Forelimb muscle (tissue), 1 donor: ENCODE data around the gene ARHGAP26. TPM values are rescaled to one million over a fixed set of nuclear protein-coding genes. Genes with fewer than 3 reads are reported as not detected.
A peak's percentile ranks its signal among the peaks of the same experiment; 100 is the strongest.

Experiments
- DNase-seq: peaks from one replicate; pipeline ENCODE4 v3.0.0-alpha.2; 2013; ENCODE audit warnings: low read depth
- polyA plus RNA-seq: library from polyadenylated mRNA; unstranded; fragments of 120-200 nt; gene quantifications from one replicate; pipeline ENCODE4 v1.2.1, GENCODE V29; 2013; ENCODE audit not compliant: insufficient read length

Gene ARHGAP26
- polyA plus RNA-seq, 1 donor = 11.9 TPM

DNA sequence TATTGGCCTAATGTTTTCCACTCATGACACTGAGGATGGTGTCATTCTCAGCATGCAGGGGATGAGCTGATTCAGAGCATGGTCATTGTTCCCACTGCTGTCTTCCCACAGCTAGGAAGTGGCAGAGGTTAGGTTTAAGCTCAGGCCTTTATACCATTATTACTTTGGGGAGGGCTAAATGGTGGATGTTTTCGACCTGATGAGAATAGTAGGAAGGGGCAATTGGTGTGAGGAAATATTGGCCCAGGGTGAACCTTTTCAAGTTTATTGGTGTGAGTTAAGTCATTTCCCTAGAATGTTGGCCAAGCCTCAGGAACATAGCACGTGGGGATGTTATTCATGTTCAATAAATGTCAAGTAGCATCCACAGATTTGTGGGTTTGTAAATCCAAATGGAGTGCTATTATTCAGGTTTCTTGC is 59.6 kb downstream of the ARHGAP26 start:
- DNase-seq = no peak

GRCh38 chr5:142830241-142831008 is 60.2 kb downstream of the ARHGAP26 start:
- no peak for DNase-seq

GRCh38 chr5:142831009-142831383 is 60.8 kb downstream of the ARHGAP26 start:
- no peak for DNase-seq

GRCh38 chr5:142832263-142832662 is 62.1 kb downstream of the ARHGAP26 start:
- no peak for DNase-seq

DNA sequence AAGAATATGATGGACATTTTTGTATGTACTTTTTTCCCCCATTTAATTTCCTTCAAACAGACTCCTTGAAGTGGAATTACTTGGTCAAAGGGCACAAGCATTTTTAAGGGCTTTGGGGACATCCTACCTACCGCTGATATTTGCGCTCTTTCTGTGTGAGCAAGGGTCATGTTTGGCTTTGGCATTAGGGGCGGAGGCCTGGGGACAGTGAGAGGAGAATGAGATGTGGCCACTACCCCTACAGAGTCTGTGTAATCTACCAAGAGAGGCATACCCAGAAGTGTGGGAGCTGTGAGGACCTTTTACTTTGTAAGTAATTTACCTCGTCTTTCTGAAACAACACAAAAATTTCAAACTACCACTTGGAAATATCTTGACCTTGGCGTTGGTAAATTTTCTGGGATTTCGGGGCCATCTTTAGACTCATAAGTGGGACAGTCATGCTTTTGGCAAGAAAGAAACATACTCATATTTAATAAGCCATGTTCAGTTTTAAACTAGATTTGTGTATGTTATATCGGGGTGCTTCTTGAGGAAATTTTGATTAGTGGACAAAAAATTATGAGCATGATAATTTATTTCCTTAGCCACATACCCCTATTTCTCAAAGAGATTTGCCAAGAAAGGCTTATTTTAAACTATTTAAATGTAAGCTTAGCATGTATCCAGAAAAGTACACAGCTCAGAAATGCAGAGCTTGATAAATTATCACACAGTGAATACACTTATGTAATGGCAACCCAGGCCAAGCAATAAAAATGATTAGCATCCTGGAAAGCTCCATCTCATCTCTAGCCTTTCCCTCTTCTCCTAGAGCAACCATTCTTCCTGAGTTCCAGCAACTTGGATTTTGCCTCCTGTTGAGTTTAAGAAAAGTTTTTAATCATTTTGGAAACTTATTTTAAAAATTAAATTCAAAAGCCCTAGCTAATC is 63.6 kb downstream of the ARHGAP26 start:
- no peak for DNase-seq

GRCh38 chr5:142834504-142834903 is 64.3 kb downstream of the ARHGAP26 start:
- DNase-seq = no peak

DNA sequence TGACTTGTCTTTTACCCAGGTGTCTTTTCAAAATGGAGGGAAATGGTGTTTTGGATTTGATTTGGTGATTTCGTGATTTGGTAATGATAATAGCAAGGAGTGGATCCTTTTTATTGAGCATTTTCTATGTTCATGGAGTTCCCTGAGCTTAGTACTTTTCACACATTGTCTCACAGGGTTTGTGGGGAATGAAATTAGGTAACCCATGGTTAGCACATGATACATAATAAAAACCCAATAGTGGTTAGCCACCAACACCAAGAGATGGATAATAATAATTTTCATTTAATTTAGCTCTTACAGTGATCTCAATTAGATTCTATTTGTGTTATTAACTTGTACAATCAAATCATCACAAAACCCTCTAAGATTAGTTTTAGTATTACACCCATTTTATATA is 65.4 kb downstream of the ARHGAP26 start:
- DNase-seq = no peak

DNA sequence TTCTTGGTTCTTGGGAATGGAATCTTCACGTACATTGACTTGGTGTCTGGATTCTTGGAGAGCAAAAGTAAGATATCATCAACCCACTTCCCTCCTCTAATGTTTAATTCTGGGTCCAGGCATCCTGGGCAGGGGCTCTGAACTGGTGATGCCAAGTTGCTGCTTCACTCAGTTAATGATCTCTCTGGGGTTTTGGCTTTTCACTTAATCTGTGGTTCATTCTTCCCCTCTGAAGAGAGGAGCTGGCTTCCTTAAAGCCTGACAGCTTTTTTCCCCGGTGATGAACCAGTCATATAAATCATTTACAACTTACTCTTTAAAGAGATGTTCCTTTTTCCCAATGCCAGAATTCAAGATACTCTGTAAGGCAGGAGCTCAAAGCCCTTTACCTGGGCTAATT is 65.9 kb downstream of the ARHGAP26 start:
- DNase-seq = no peak

DNA sequence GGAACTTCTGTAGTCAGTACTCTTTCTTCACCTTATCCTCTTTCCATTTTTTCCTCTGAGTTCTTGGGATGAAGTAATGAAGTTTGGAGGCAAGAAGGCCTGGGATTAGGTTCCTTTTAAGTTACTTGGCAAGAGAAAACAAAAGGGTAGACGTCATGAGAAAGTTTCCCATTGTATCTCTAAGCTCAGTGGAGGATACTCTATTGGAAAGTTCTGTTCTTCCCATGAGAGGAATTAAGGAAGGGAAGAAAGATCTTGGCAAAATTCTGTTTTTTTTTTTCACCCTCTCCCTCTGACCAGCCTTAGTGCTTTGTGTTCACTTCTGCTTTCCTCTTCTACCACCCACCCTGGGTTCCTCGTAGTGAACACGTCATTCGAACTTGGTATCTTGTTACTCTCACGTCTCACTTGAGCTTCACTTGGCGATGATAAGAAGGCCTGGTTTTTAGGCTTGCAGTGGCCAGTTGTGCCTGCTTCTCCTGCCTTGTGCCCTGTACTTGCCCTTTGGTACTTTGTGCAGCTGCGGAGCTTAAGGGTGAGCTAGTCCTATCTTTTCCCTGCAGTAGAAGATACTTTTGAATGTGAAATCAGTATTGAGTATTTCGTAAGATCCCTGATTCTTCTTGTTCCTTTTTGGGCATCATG is 67.0 kb downstream of the ARHGAP26 start:
- no peak for DNase-seq

- no peak for DNase-seq
These were observed 68.7 kb downstream of the ARHGAP26 start for GRCh38 chr5:142838845-142839244.

DNA sequence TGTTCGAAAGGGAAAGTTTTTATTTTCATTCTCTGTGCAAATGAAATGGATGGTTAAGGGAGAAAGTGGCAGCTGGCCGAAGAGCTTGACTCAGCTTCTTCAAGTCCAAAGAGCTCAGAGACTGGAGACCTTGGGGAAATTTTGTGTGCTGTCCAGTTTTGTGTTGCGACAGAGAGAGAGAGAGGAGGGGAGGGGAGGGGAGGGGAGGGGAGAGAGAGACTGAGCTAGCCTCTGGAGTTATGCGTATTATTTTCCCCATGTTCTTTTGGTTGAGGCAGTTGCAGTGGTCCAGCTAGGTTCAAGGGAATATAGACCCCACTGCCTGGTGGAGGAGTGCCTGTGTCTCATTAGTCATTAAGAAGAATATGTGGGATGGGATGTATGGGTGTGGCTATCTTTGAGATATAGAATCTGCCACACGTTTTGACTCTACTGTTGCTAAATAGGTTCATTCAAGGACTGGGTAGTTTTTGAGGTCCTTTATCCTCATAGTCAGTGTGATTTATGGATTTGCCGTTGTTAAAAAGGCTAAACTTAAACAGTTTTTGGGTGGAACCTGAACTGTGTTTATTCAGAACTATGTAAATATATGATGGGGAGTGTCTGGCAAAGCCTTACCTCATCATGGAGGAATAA is 69.7 kb downstream of the ARHGAP26 start:
- no peak for DNase-seq

DNA sequence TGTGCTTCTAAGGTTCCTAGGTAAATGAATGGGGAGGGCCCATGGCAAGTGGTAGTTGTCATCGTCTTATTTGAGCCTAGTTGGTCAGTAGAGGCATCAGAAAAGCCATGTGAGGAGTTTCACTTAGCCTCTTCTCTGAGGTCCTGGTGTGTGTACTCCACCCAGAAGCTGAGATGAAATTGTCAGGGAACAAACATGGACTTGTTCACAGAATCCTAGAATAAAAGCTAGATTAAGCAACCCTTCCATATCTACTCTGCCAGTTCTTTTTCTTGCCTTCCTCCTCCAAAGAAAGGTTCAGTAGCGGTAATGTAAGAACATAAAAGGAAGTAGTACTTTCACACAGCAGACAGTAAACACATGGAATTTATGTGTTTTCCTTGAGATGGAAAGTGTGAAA is 70.4 kb downstream of the ARHGAP26 start:
- no peak for DNase-seq

DNA sequence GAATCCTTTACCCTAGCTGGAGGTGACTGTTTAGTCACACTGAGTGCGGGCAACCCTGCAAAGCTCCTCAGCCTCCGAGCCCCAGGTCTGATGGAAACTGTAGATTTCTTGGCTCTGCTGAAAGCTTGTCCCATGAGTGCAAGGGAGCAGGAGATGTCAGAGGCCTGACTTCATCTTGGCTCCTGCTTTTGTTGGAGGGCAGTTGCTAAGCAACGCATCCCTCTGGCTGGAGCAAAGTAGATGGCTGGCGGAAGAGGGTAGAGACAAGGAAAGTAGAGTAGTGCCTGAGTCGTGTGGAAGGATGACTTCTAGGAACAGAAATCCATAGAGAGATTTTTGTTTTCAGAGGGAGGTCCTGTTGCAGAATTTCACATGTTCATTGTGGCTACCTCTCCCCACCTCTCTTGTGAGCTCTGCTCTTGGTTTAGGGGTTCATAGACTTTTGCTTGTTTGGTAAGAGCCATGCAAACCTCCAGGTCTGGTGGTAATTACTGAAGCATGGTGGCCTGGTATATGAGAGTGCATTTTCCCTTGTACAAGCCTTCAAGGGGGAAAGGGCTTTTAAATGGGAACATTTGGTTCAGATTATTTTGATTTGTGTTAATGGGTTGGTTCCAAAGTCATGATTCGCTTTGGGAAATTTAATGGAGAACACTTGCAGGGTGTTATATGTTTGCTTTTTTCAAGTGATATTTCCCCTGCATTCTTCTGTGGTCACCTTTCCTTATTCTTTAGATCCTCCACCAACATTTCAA is 71.5 kb downstream of the ARHGAP26 start:
- peak; percentile 78 for DNase-seq

GRCh38 chr5:142842994-142843905 is 73.1 kb downstream of the ARHGAP26 start:
- DNase-seq = no peak

DNA sequence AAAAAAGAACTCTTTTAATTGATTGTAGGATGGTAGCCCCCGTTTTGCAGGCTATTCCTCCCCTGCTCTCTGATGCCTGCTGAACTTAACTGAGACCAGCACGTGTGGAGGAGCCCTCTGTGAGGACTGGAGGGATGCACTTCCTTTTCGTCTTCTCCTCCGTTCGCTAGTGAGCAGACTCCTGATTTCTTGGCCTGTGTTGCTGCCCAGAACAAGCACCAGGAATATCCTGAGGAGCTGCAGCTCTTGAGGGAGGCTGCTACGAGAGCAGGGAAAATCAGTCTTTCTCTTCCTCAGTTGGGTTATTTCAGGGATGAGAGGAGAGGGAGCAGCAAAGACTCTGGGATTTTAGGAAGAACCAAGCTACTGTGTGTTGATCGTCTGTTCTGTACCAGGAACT is 74.7 kb downstream of the ARHGAP26 start:
- no peak for DNase-seq

GRCh38 chr5:142845402-142845921 is 75.3 kb downstream of the ARHGAP26 start:
- DNase-seq = no peak

DNA sequence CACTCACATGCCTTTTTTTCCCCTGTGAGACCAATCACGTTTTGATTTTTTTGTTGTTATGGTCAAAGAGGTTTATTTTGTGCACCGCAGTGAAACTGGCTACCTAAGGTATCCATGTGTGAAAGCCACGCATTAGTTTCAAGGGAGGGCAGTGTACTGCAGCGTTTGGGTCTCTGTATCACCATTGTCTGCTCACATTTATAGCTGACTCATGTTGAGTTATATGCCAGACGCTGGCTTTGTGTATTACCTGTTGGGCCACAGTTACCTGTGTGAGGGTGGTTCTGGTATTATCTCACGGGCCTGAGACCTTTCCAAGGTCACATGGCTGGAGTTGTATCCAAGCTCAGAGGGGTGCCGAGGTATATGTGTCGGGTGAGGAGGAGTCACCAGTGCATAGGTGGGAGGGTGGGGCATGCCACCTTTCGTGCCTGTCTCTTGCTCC is 75.8 kb downstream of the ARHGAP26 start:
- DNase-seq = no peak

- no peak for DNase-seq
These were observed 76.2 kb downstream of the ARHGAP26 start for GRCh38 chr5:142846406-142846805.

- no peak for DNase-seq
These were observed 78.0 kb downstream of the ARHGAP26 start for GRCh38 chr5:142847898-142848790.
